ENCODE measurements around the gene GSTM2. TPM values are rescaled to one million over a fixed set of nuclear protein-coding genes. Genes with fewer than 3 reads are reported as not detected.
A peak's percentile ranks its signal among the peaks of the same experiment; 100 is the strongest.
"Not testable (repeated sequence)": the region's sequence is repeated elsewhere in the genome, so short reads cannot be mapped to it uniquely, and the experiment has no call there.

Gene GSTM2
- total and polyA plus RNA-seq, 4 donors, result 7.7 to 106 (median 39.6) TPM

GRCh38 chr1:109676683-109677381, 9.0 kb downstream of the GSTM2 start:
- not testable (repeated sequence) for H3K9me3 ChIP-seq (ENCODE audit: control insufficient read depth in 4 of 4, insufficient read depth in 3 of 4, low read length in 3 of 4); H3K9ac ChIP-seq (ENCODE audit: insufficient read depth in 1 of 2, low read length in 2 of 2); H3K4me3 ChIP-seq; H3K27me3 ChIP-seq (ENCODE audit: control insufficient read depth in 3 of 3, insufficient read depth in 3 of 3, low read length in 2 of 3); H3K27ac ChIP-seq (ENCODE audit: low read depth in 1 of 2, low read length in 1 of 2); DNase-seq; H3K36me3 ChIP-seq (ENCODE audit: control insufficient read depth in 4 of 4, insufficient read depth in 4 of 4, low read length in 4 of 4); ATAC-seq (ENCODE audit: insufficient read depth, low FRiP score); H3K4me1 ChIP-seq (ENCODE audit: control insufficient read depth in 5 of 5, insufficient read depth in 5 of 5, low read length in 5 of 5)
- WGBS, 2 donors, result 85 to 92% methylated on average over 3 of the region's 3 CpGs

GRCh38 chr1:109677459-109677858, 9.6 kb downstream of the GSTM2 start:
- no peak for TF ChIP-seq CTCF (IDR thresholded peaks at IDR 0.05; ENCODE audit: control extremely low read depth, extremely low read depth)
- Histone ChIP-seq H3K27me3 (ENCODE audit: control insufficient read depth in 3 of 3, insufficient read depth in 3 of 3, low read length in 2 of 3) (no peaks in the 10 kb centered on the region), H3K27ac (ENCODE audit: low read depth in 1 of 2, low read length in 1 of 2) (no peak overlapping the region), H3K9me3 (ENCODE audit: control insufficient read depth in 4 of 4, insufficient read depth in 3 of 4, low read length in 3 of 4) (no peaks in the 10 kb centered on the region), H3K36me3 (ENCODE audit: control insufficient read depth in 4 of 4, insufficient read depth in 4 of 4, low read length in 4 of 4) (peaks cover 0 to 6% (median 0%) of the 10 kb centered on the region in 4 donors), H3K9ac (ENCODE audit: insufficient read depth in 1 of 2, low read length in 2 of 2) (no peak overlapping the region), H3K4me3 (no peak overlapping the region), H3K4me1 (ENCODE audit: control insufficient read depth in 5 of 5, insufficient read depth in 5 of 5, low read length in 5 of 5) (no peaks in the 10 kb centered on the region)
- no peak for ATAC-seq (ENCODE audit: insufficient read depth, low FRiP score)
- no peak for DNase-seq
- WGBS, 2 donors, result 81 to 83% methylated on average over 3 of the region's 3 CpGs

GRCh38 chr1:109678637-109679036, 10.8 kb downstream of the GSTM2 start:
- not testable (repeated sequence) for H3K9me3 ChIP-seq (ENCODE audit: control insufficient read depth in 4 of 4, insufficient read depth in 3 of 4, low read length in 3 of 4); H3K9ac ChIP-seq (ENCODE audit: insufficient read depth in 1 of 2, low read length in 2 of 2); H3K27me3 ChIP-seq (ENCODE audit: control insufficient read depth in 3 of 3, insufficient read depth in 3 of 3, low read length in 2 of 3); H3K4me3 ChIP-seq; ATAC-seq (ENCODE audit: insufficient read depth, low FRiP score); H3K27ac ChIP-seq (ENCODE audit: low read depth in 1 of 2, low read length in 1 of 2); H3K4me1 ChIP-seq (ENCODE audit: control insufficient read depth in 5 of 5, insufficient read depth in 5 of 5, low read length in 5 of 5); DNase-seq; H3K36me3 ChIP-seq (ENCODE audit: control insufficient read depth in 4 of 4, insufficient read depth in 4 of 4, low read length in 4 of 4)
- 90% methylated on average over 2 of the region's 2 CpGs for WGBS, 2 donors

GRCh38 chr1:109684777-109685176, 16.9 kb downstream of the GSTM2 start:
- not testable (repeated sequence) for ATAC-seq (ENCODE audit: insufficient read depth, low FRiP score); H3K4me1 ChIP-seq (ENCODE audit: control insufficient read depth in 5 of 5, insufficient read depth in 5 of 5, low read length in 5 of 5); H3K9ac ChIP-seq (ENCODE audit: insufficient read depth in 1 of 2, low read length in 2 of 2); DNase-seq; H3K27ac ChIP-seq (ENCODE audit: low read depth in 1 of 2, low read length in 1 of 2); H3K4me3 ChIP-seq; H3K27me3 ChIP-seq (ENCODE audit: control insufficient read depth in 3 of 3, insufficient read depth in 3 of 3, low read length in 2 of 3); H3K36me3 ChIP-seq (ENCODE audit: control insufficient read depth in 4 of 4, insufficient read depth in 4 of 4, low read length in 4 of 4); H3K9me3 ChIP-seq (ENCODE audit: control insufficient read depth in 4 of 4, insufficient read depth in 3 of 4, low read length in 3 of 4)
- WGBS, 2 donors, result 77% methylated on average over 6 of the region's 6 CpGs; no CpG with 5 or more reads in 1 of the 2 donors

- not testable (repeated sequence) for H3K27me3 ChIP-seq (ENCODE audit: control insufficient read depth in 3 of 3, insufficient read depth in 3 of 3, low read length in 2 of 3); H3K4me1 ChIP-seq (ENCODE audit: control insufficient read depth in 5 of 5, insufficient read depth in 5 of 5, low read length in 5 of 5); H3K4me3 ChIP-seq; H3K27ac ChIP-seq (ENCODE audit: low read depth in 1 of 2, low read length in 1 of 2); H3K36me3 ChIP-seq (ENCODE audit: control insufficient read depth in 4 of 4, insufficient read depth in 4 of 4, low read length in 4 of 4); H3K9ac ChIP-seq (ENCODE audit: insufficient read depth in 1 of 2, low read length in 2 of 2); H3K9me3 ChIP-seq (ENCODE audit: control insufficient read depth in 4 of 4, insufficient read depth in 3 of 4, low read length in 3 of 4); DNase-seq; ATAC-seq (ENCODE audit: insufficient read depth, low FRiP score)
- WGBS, 2 donors, result 62% methylated on average over 1 of the region's 1 CpG; no CpG with 5 or more reads in 1 of the 2 donors
Measured at GRCh38 chr1:109685399-109685798, 17.5 kb downstream of the GSTM2 start.

GRCh38 chr1:109685890-109686289, 18.0 kb downstream of the GSTM2 start:
- H3K9me3 ChIP-seq (ENCODE audit: control insufficient read depth in 4 of 4, insufficient read depth in 3 of 4, low read length in 3 of 4); H3K4me3 ChIP-seq; H3K27ac ChIP-seq (ENCODE audit: low read depth in 1 of 2, low read length in 1 of 2); H3K27me3 ChIP-seq (ENCODE audit: control insufficient read depth in 3 of 3, insufficient read depth in 3 of 3, low read length in 2 of 3); H3K9ac ChIP-seq (ENCODE audit: insufficient read depth in 1 of 2, low read length in 2 of 2); ATAC-seq (ENCODE audit: insufficient read depth, low FRiP score); DNase-seq; H3K4me1 ChIP-seq (ENCODE audit: control insufficient read depth in 5 of 5, insufficient read depth in 5 of 5, low read length in 5 of 5): not testable (repeated sequence)
- H3K36me3 ChIP-seq (ENCODE audit: control insufficient read depth in 4 of 4, insufficient read depth in 4 of 4, low read length in 4 of 4), result peaks cover 0 to 14% (median 0%) of the 10 kb centered on the region in 4 donors
- WGBS, 2 donors, result 74% methylated on average over 4 of the region's 4 CpGs; no CpG with 5 or more reads in 1 of the 2 donors

- DNase-seq, result peak in 1 of 3 donors; percentile 15
- not testable (repeated sequence) for H3K4me3 ChIP-seq; H3K27me3 ChIP-seq (ENCODE audit: control insufficient read depth in 3 of 3, insufficient read depth in 3 of 3, low read length in 2 of 3); ATAC-seq (ENCODE audit: insufficient read depth, low FRiP score); H3K9me3 ChIP-seq (ENCODE audit: control insufficient read depth in 4 of 4, insufficient read depth in 3 of 4, low read length in 3 of 4); H3K9ac ChIP-seq (ENCODE audit: insufficient read depth in 1 of 2, low read length in 2 of 2); H3K4me1 ChIP-seq (ENCODE audit: control insufficient read depth in 5 of 5, insufficient read depth in 5 of 5, low read length in 5 of 5)
- H3K36me3 ChIP-seq (ENCODE audit: control insufficient read depth in 4 of 4, insufficient read depth in 4 of 4, low read length in 4 of 4), result peaks cover 0 to 19% (median 0%) of the 10 kb centered on the region in 4 donors
- WGBS, 2 donors, result 25 to 48% methylated on average over 2 to 11 of the region's 11 CpGs
- peak overlapping the region in 1 of 2 donors; percentile 93 for H3K27ac ChIP-seq (ENCODE audit: low read depth in 1 of 2, low read length in 1 of 2)
Measured at GRCh38 chr1:109687109-109687508, 19.3 kb downstream of the GSTM2 start.
